IMR-90 (cell line): Measurements from ENCODE around the gene XRCC5. TPM values are rescaled to one million over a fixed set of nuclear protein-coding genes. Genes with fewer than 3 reads are reported as not detected.

Experiments
- ATAC-seq: fragments of 200-7000 bp; cut with Tn5 transposase; 2 replicates; pipeline ENCODE4 v1.9.1; 2020; ENCODE audit warnings: low read depth, mild to moderate bottlenecking, moderate library complexity
- BruUV-seq: library from RNA; stranded (reverse); fragments of 400-500 nt; replicated peaks from 2 replicates; lab custom pipeline; 2021; lab: Mats Ljungman, UMichigan
- CTCF ChIA-PET: fragments of 300-600 bp; formaldehyde crosslinking; extraction: SDS; loops from one replicate; lab custom pipeline; 2021; ENCODE audit warnings: antibody characterized with exemption; lab: Yijun Ruan, JAX
- POLR2A ChIA-PET: fragments of 300-600 bp; sonication (Branson Sonifier 250); formaldehyde crosslinking; loops from one replicate; lab custom pipeline; 2022; ENCODE audit warnings: antibody characterized with exemption; ENCODE audit not compliant: unreplicated experiment; lab: Charles Lee
- DNase-seq: peaks from one replicate; pipeline ENCODE4 v3.0.0; 2013
- H2AFZ ChIP-seq: replicated peaks from 2 replicates; pipeline ENCODE3; 2013; ENCODE audit warnings: low read length, mild to moderate bottlenecking; ENCODE audit not compliant: poor library complexity
- H2AK5ac ChIP-seq: 2 replicates; pipeline ENCODE4 v1.6.1; 2013; ENCODE audit warnings: low read depth, low read length, inconsistent platforms
- H2AK9ac ChIP-seq: replicated peaks from 2 replicates; pipeline ENCODE3; 2013; ENCODE audit warnings: mild to moderate bottlenecking, low read depth, low read length, moderate library complexity; ENCODE audit not compliant: poor library complexity
- H2BK120ac ChIP-seq: 2 replicates; pipeline ENCODE4 v1.6.1; 2013; ENCODE audit warnings: low read depth, low read length, inconsistent platforms
- H2BK15ac ChIP-seq: 3 replicates; pipeline ENCODE4 v1.6.1; 2013; ENCODE audit warnings: low read depth, low read length, inconsistent platforms
- H2BK20ac ChIP-seq: 2 replicates; pipeline ENCODE4 v1.6.1; 2013; ENCODE audit warnings: low read depth, mild to moderate bottlenecking, inconsistent platforms, low read length, moderate library complexity
- H2BK5ac ChIP-seq: 2 replicates; pipeline ENCODE4 v1.6.1; 2013; ENCODE audit warnings: mild to moderate bottlenecking, low read depth, low read length, inconsistent platforms; ENCODE audit not compliant: poor library complexity, severe bottlenecking
- H3K14ac ChIP-seq: replicated peaks from 2 replicates; pipeline ENCODE4 v1.6.1; 2013; ENCODE audit warnings: low read depth, low read length, inconsistent platforms
- H3K18ac ChIP-seq: 2 replicates; pipeline ENCODE4 v1.6.1; 2013; ENCODE audit warnings: low read depth, low read length, control low read depth
- H3K23ac ChIP-seq: 2 replicates; pipeline ENCODE4 v1.6.1; 2013; ENCODE audit warnings: low read depth, low read length, inconsistent platforms
- H3K27ac ChIP-seq: 2 replicates; pipeline ENCODE4 v1.5.1; 2013; ENCODE audit warnings: mild to moderate bottlenecking, control low read depth, low read length; ENCODE audit not compliant: insufficient read depth
- H3K27me3 ChIP-seq: 2 replicates; pipeline ENCODE4 v1.6.1; 2013; ENCODE audit warnings: low read length; ENCODE audit not compliant: control insufficient read depth, insufficient read depth
- H3K36me3 ChIP-seq: 2 replicates; pipeline ENCODE4 v1.6.1; 2013; ENCODE audit warnings: low read length, mixed read lengths; ENCODE audit not compliant: control insufficient read depth, insufficient read depth
- H3K4ac ChIP-seq: 2 replicates; pipeline ENCODE4 v1.6.1; 2013; ENCODE audit warnings: low read depth, low read length, inconsistent platforms
- H3K4me1 ChIP-seq: 2 replicates; pipeline ENCODE4 v1.6.1; 2013; ENCODE audit warnings: low read length, mixed read lengths; ENCODE audit not compliant: control insufficient read depth, insufficient read depth
- H3K4me2 ChIP-seq: 2 replicates; pipeline ENCODE4 v1.6.1; 2013; ENCODE audit warnings: low read depth, mild to moderate bottlenecking, control low read depth, low read length, moderate library complexity
- H3K4me3 ChIP-seq: 2 replicates; pipeline ENCODE4 v1.5.1; 2013; ENCODE audit warnings: low read depth, mild to moderate bottlenecking, control low read depth, low read length, moderate library complexity; ENCODE audit not compliant: insufficient read depth
- H3K56ac ChIP-seq: 2 replicates; pipeline ENCODE4 v1.6.1; 2013; ENCODE audit warnings: low read length, inconsistent platforms; ENCODE audit not compliant: insufficient read depth; ENCODE audit errors: extremely low read depth
- H3K79me1 ChIP-seq, 2 experiments: 2 replicates each; pipeline ENCODE4 v1.6.1; 2013; ENCODE audit warnings: low read length in 2 of 2, inconsistent platforms in 1 of 2, low read depth in 1 of 2
- H3K9ac ChIP-seq: 2 replicates; pipeline ENCODE4 v1.6.1; 2013; ENCODE audit warnings: low read depth, low read length, control low read depth
- H3K9me1 ChIP-seq: 2 replicates; pipeline ENCODE4 v1.6.1; 2013; ENCODE audit warnings: low read length, inconsistent platforms; ENCODE audit not compliant: insufficient read depth
- H3K9me3 ChIP-seq: 2 replicates; pipeline ENCODE4 v1.6.1; 2013; ENCODE audit warnings: low read length; ENCODE audit not compliant: control insufficient read depth, insufficient read depth
- H4K20me1 ChIP-seq: 2 replicates; pipeline ENCODE4 v1.6.1; 2013; ENCODE audit warnings: low read length, inconsistent platforms; ENCODE audit not compliant: insufficient read depth
- H4K5ac ChIP-seq: 2 replicates; pipeline ENCODE4 v1.6.1; 2013; ENCODE audit warnings: mild to moderate bottlenecking, low read depth, low read length, control low read depth
- H4K8ac ChIP-seq, 2 experiments: 2 replicates each; pipeline ENCODE4 v1.6.1; 2013; ENCODE audit warnings: low read depth in 2 of 2, low read length in 2 of 2, control low read depth in 1 of 2, inconsistent platforms in 1 of 2
- H4K91ac ChIP-seq: 2 replicates; pipeline ENCODE4 v1.6.1; 2013; ENCODE audit warnings: low read depth, low read length, inconsistent platforms; ENCODE audit not compliant: insufficient read depth
- BHLHE40 ChIP-seq: fragments of 150-350 bp; IDR thresholded peaks from 2 replicates; pipeline ENCODE4 v1.6.1; 2016; ENCODE audit warnings: mild to moderate bottlenecking, low read depth, low read length
- CEBPB ChIP-seq: IDR thresholded peaks from 2 replicates; pipeline ENCODE4 v1.6.1; 2012; ENCODE audit warnings: low read depth, low read length, improper control_type of control experiment
- CHD1 ChIP-seq: IDR thresholded peaks from 2 replicates; pipeline ENCODE4 v1.6.1; 2012; ENCODE audit warnings: low read depth, low read length, improper control_type of control experiment
- FOS ChIP-seq: fragments of 150-350 bp; IDR thresholded peaks from 2 replicates; pipeline ENCODE4 v1.6.1; 2016; ENCODE audit warnings: low read depth, low read length
- MAFK ChIP-seq: IDR thresholded peaks from 2 replicates; pipeline ENCODE4 v1.6.1; 2012; ENCODE audit warnings: low read depth, low read length, improper control_type of control experiment
- MAZ ChIP-seq: IDR thresholded peaks from 2 replicates; pipeline ENCODE4 v1.6.1; 2012; ENCODE audit warnings: low read depth, mild to moderate bottlenecking, low read length, improper control_type of control experiment, moderate library complexity, borderline replicate concordance
- MXI1 ChIP-seq: IDR thresholded peaks from 2 replicates; pipeline ENCODE4 v1.6.1; 2012; ENCODE audit warnings: low read depth, mild to moderate bottlenecking, low read length, moderate library complexity, borderline replicate concordance
- RCOR1 ChIP-seq: IDR thresholded peaks from 2 replicates; pipeline ENCODE4 v1.6.1; 2012; ENCODE audit warnings: mild to moderate bottlenecking, low read length, improper control_type of control experiment; ENCODE audit not compliant: insufficient replicate concordance
- RFX5 ChIP-seq: IDR thresholded peaks from 2 replicates; pipeline ENCODE4 v1.8.0; 2012; ENCODE audit warnings: low read depth, mild to moderate bottlenecking, low read length, moderate library complexity
- WGBS, 2 experiments: methylation state at CpG; one replicate each; pipeline versions ENCODE4 v1.1.5 to v1.1.7; 2013; ENCODE audit warnings: missing lambda C conversion rate in 2 of 2; ENCODE audit not compliant: insufficient read length in 1 of 2; ENCODE audit errors: extremely low coverage in 2 of 2; 5-methylcytosine and 5-hydroxymethylcytosine counted together
- dilution Hi-C: fragments of 300-500 bp; cut with HindIII; formaldehyde crosslinking; loops from one replicate; pipeline ENCODE4 v1.14.3; 2018; ENCODE audit warnings: low sequenced_read_pairs; ENCODE audit not compliant: unreplicated experiment
- in situ Hi-C: fragments of 300-500 bp; cut with MboI; formaldehyde crosslinking; loops from 3 replicates; pipeline ENCODE4 v1.14.3; 2019; ENCODE audit warnings: low sequenced_read_pairs, inconsistent platforms, mixed read lengths
- intact Hi-C: fragments of 100-400 bp; cut with micrococcal nuclease; formaldehyde crosslinking; loops from 2 replicates; pipeline ENCODE4 v1.10.0; 2022
- polyA plus RNA-seq, 3 experiments: library from polyadenylated mRNA; depleted of rRNA; stranded (reverse); fragments of >200 nt; gene quantifications; 2 replicates each; pipeline ENCODE4 v1.2.3, GENCODE V29; 2012; ENCODE audit warnings: low replicate concordance in 1 of 3
- total RNA-seq: library from RNA; depleted of rRNA; stranded (reverse); fragments of >200 nt; gene quantifications from 2 replicates; pipeline ENCODE4 v1.2.3, GENCODE V29; 2012
- TF ChIP-seq, protein P1 (sequence below): fragments of 150-350 bp; IDR thresholded peaks from 2 replicates; pipeline ENCODE4 v1.6.1; 2016; ENCODE audit warnings: low read depth, mild to moderate bottlenecking, low read length, moderate library complexity, borderline replicate concordance
- TF ChIP-seq, protein P2 (sequence below): fragments of 150-350 bp; IDR thresholded peaks from 2 replicates; pipeline ENCODE4 v1.6.1; 2017; ENCODE audit warnings: mild to moderate bottlenecking, antibody characterized with exemption, low read length, low read depth

Gene XRCC5
- total and polyA plus RNA-seq, 2 of the 4 experiments (the other 2 are of a cell fraction), result 144 to 509 TPM

DNA sequence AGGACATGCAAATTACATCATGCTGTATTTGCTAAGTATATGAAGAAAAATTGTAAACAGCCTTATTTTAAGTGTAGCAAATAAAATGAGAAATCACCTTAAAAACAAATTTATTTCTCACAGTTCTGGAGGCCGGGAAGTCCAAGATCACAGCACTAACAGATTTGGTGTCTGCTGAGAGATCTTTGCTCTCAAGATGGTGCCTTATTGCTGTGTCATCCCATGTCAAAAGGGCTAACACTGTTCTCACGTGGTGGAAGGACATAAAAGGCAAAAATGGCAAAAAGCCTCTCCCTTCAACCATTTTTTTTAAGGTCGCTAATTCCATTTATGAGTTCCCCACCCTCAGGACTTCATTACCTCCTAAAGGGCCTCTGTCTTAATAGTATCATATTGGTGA, 12.1 kb downstream of the XRCC5 start:
- dilution Hi-C loops (no loop called here), intact Hi-C loops (no loop called here), in situ Hi-C loops (no loop called here)
- Histone ChIP-seq H2AFZ (no peak overlapping the region), H3K4me1 (peaks cover 10% of the 10 kb centered on the region), H3K4me3 (no peak overlapping the region), H4K91ac (no peak overlapping the region), H3K36me3 (peaks cover 59% of the 10 kb centered on the region), H3K79me1 (peaks cover 52 to 66% of the 10 kb centered on the region in 2 experiments), H2BK5ac (no peak overlapping the region), H3K9me3 (no peaks in the 10 kb centered on the region), H2BK15ac (no peak overlapping the region), H3K9me1 (no peaks in the 10 kb centered on the region; the same call in 1 of the 2 replicates), H4K8ac (no peak overlapping the region), H3K18ac (no peak overlapping the region), H3K4ac (no peak overlapping the region), H2AK5ac (no peak overlapping the region), H4K20me1 (peaks cover 6% of the 10 kb centered on the region), H3K4me2 (no peak overlapping the region), H3K14ac (no peak overlapping the region), H3K56ac (no peak overlapping the region), H2AK9ac (no peak overlapping the region), H3K27me3 (no peaks in the 10 kb centered on the region), H3K27ac (no peak overlapping the region), H3K23ac (no peak overlapping the region), H2BK120ac (no peak overlapping the region), H2BK20ac (no peak overlapping the region), H3K9ac (no peak overlapping the region), H4K5ac (no peak overlapping the region)
- POLR2A ChIA-PET, result no interaction called here
- TF ChIP-seq, protein P1, sequence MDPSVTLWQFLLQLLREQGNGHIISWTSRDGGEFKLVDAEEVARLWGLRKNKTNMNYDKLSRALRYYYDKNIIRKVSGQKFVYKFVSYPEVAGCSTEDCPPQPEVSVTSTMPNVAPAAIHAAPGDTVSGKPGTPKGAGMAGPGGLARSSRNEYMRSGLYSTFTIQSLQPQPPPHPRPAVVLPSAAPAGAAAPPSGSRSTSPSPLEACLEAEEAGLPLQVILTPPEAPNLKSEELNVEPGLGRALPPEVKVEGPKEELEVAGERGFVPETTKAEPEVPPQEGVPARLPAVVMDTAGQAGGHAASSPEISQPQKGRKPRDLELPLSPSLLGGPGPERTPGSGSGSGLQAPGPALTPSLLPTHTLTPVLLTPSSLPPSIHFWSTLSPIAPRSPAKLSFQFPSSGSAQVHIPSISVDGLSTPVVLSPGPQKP, result no peak
- no peak for TF ChIP-seq CEBPB
- TF ChIP-seq RFX5, result no peak
- no peak for TF ChIP-seq BHLHE40
- TF ChIP-seq, protein P2, sequence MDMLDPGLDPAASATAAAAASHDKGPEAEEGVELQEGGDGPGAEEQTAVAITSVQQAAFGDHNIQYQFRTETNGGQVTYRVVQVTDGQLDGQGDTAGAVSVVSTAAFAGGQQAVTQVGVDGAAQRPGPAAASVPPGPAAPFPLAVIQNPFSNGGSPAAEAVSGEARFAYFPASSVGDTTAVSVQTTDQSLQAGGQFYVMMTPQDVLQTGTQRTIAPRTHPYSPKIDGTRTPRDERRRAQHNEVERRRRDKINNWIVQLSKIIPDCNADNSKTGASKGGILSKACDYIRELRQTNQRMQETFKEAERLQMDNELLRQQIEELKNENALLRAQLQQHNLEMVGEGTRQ, result no peak
- no peak for TF ChIP-seq FOS
- no peak for TF ChIP-seq RCOR1
- no peak for TF ChIP-seq MAZ
- no peak for TF ChIP-seq CHD1
- TF ChIP-seq MXI1, result no peak
- TF ChIP-seq MAFK, result no peak
- ATAC-seq (no peak), DNase-seq (no peak)
- WGBS, 2 experiments, result no CpG with 5 or more reads among the region's 3 CpGs
- no TSS peak for BruUV-seq
- CTCF ChIA-PET, result interaction anchor here (1.4 kb wide), 1 partner anchor 10 kb away, joined by 3 read pairs; no protein-coding TSS in a partner anchor
